ENCODE results near the gene KDR.

The KDR gene

GRCh38 chr4:55079451-55080173 lies 45.8 kb downstream of the KDR start:
- no peak for DNase-seq (ENCODE audit: low spot score)

- DNase-seq (ENCODE audit: low spot score) = no peak
Observed at GRCh38 chr4:55078987-55079386, 46.4 kb downstream of the KDR start.

GRCh38 chr4:55077577-55077976 lies 47.8 kb downstream of the KDR start:
- no peak for DNase-seq (ENCODE audit: low spot score)

- DNase-seq (ENCODE audit: low spot score) = no peak
Observed at GRCh38 chr4:55075823-55076716, 49.3 kb downstream of the KDR start.

- DNase-seq (ENCODE audit: low spot score) = no peak
Observed at GRCh38 chr4:55075376-55075775, 50.0 kb downstream of the KDR start.

- DNase-seq (ENCODE audit: low spot score) = no peak
Observed at GRCh38 chr4:55074386-55074785, 51.0 kb downstream of the KDR start.

- DNase-seq (ENCODE audit: low spot score) = no peak
Observed at GRCh38 chr4:55071951-55072350, 53.4 kb downstream of the KDR start.

- DNase-seq (ENCODE audit: low spot score) = no peak
Observed at GRCh38 chr4:55069248-55069647, 56.1 kb downstream of the KDR start.

- DNase-seq (ENCODE audit: low spot score) = no peak
Observed at GRCh38 chr4:55068522-55068921, 56.9 kb downstream of the KDR start.

- DNase-seq (ENCODE audit: low spot score) = no peak
Observed at GRCh38 chr4:55066018-55066417, 59.4 kb downstream of the KDR start.

- no peak for DNase-seq (ENCODE audit: low spot score)
Observed at GRCh38 chr4:55055529-55055928, 69.9 kb downstream of the KDR start.

GRCh38 chr4:55051532-55051931 lies 73.9 kb downstream of the KDR start:
- no peak for DNase-seq (ENCODE audit: low spot score)

GRCh38 chr4:55050418-55050950 lies 74.9 kb downstream of the KDR start:
- DNase-seq (ENCODE audit: low spot score) = no peak

GRCh38 chr4:55038176-55038890 lies 87.1 kb downstream of the KDR start:
- no peak for DNase-seq (ENCODE audit: low spot score)

- no peak for DNase-seq (ENCODE audit: low spot score)
Observed at GRCh38 chr4:55037728-55038127, 87.7 kb downstream of the KDR start.

- no peak for DNase-seq (ENCODE audit: low spot score)
Observed at GRCh38 chr4:55036405-55036804, 89.0 kb downstream of the KDR start.

GRCh38 chr4:55035892-55036291 lies 89.5 kb downstream of the KDR start:
- DNase-seq (ENCODE audit: low spot score) = no peak

- DNase-seq (ENCODE audit: low spot score) = no peak
Observed at GRCh38 chr4:55033296-55033695, 92.1 kb downstream of the KDR start.

GRCh38 chr4:55032788-55033187 lies 92.6 kb downstream of the KDR start:
- no peak for DNase-seq (ENCODE audit: low spot score)

- no peak for DNase-seq (ENCODE audit: low spot score)
Observed at GRCh38 chr4:55032179-55032578, 93.2 kb downstream of the KDR start.

- DNase-seq (ENCODE audit: low spot score) = no peak
Observed at GRCh38 chr4:55031158-55031557, 94.2 kb downstream of the KDR start.

GRCh38 chr4:55030589-55030988 lies 94.8 kb downstream of the KDR start:
- DNase-seq (ENCODE audit: low spot score) = no peak

All from ecto neural progenitor cell (in vitro differentiated cells).